ENCODE data around the gene MGAT4C. TPM values are rescaled to one million over a fixed set of nuclear protein-coding genes. Genes with fewer than 3 reads are reported as not detected.
"Not testable (repeated sequence)": the region's sequence is repeated elsewhere in the genome, so short reads cannot be mapped to it uniquely, and the experiment has no call there.

The MGAT4C gene
- total RNA-seq, 2 donors from 2014 or later: 4.2 to 4.9 TPM

- DNase-seq: no peak
- intact Hi-C loops (cut with DNase I): no loop called here
- no peak for ATAC-seq
Observed at GRCh38 chr12:86148071-86148470, 108.1 kb downstream of the MGAT4C start.

- ATAC-seq: no peak
- no peak for DNase-seq
- intact Hi-C loops (cut with DNase I): no loop called here
Observed at GRCh38 chr12:86145156-86145555, 111.0 kb downstream of the MGAT4C start.

- ATAC-seq: no peak
- no peak for DNase-seq
- intact Hi-C loops (cut with DNase I): no loop called here
Observed at GRCh38 chr12:86143162-86143561, 113.0 kb downstream of the MGAT4C start.

- intact Hi-C loops (cut with DNase I): no loop called here
- DNase-seq (no peak), ATAC-seq (no peak)
Observed at GRCh38 chr12:86139671-86140070, 116.5 kb downstream of the MGAT4C start.

- DNase-seq (no peak), ATAC-seq (no peak)
- intact Hi-C loops (cut with DNase I): no loop called here
Observed at GRCh38 chr12:86138770-86139169, 117.4 kb downstream of the MGAT4C start.

- DNase-seq (no peak), ATAC-seq (peak in 1 of 2 donors; percentile 63)
- intact Hi-C loops (cut with DNase I): no loop called here
Observed at GRCh38 chr12:86137936-86138335, 118.3 kb downstream of the MGAT4C start.

GRCh38 chr12:86134561-86134960 is 121.6 kb downstream of the MGAT4C start:
- intact Hi-C loops (cut with DNase I): no loop called here
- ATAC-seq (no peak), DNase-seq (no peak)

- intact Hi-C loops (cut with DNase I); DNase-seq; ATAC-seq: not testable (repeated sequence)
Observed at GRCh38 chr12:86126900-86127299, 129.3 kb downstream of the MGAT4C start.

- no peak for ATAC-seq
- DNase-seq: no peak
- intact Hi-C loops (cut with DNase I): no loop called here
Observed at GRCh38 chr12:86122846-86123468, 133.2 kb downstream of the MGAT4C start.

- peak in 1 of 2 donors; percentile 45 for ATAC-seq
- intact Hi-C loops (cut with DNase I): no loop called here
- DNase-seq: no peak
Observed at GRCh38 chr12:86118161-86118560, 138.0 kb downstream of the MGAT4C start.

- no peak for ATAC-seq
- intact Hi-C loops (cut with DNase I): no loop called here
- DNase-seq: no peak
Observed at GRCh38 chr12:86117711-86118110, 138.5 kb downstream of the MGAT4C start.

GRCh38 chr12:86104087-86104486 is 152.1 kb downstream of the MGAT4C start:
- no peak for ATAC-seq
- no peak for DNase-seq
- intact Hi-C loops (cut with DNase I): no loop called here

GRCh38 chr12:86097161-86097560 is 159.0 kb downstream of the MGAT4C start:
- intact Hi-C loops (cut with DNase I): no loop called here
- ATAC-seq (no peak), DNase-seq (no peak)

GRCh38 chr12:86091681-86092080 is 164.5 kb downstream of the MGAT4C start:
- no peak for ATAC-seq
- no peak for DNase-seq
- intact Hi-C loops (cut with DNase I): no loop called here

- ATAC-seq (no peak), DNase-seq (no peak)
- intact Hi-C loops (cut with DNase I): no loop called here
Observed at GRCh38 chr12:86081843-86082242, 174.3 kb downstream of the MGAT4C start.

- intact Hi-C loops (cut with DNase I); ATAC-seq; DNase-seq: not testable (repeated sequence)
Observed at GRCh38 chr12:86059052-86059451, 197.1 kb downstream of the MGAT4C start.

- no peak for DNase-seq
- ATAC-seq: no peak
- intact Hi-C loops (cut with DNase I): no loop called here
Observed at GRCh38 chr12:86057092-86057845, 198.9 kb downstream of the MGAT4C start.

- no peak for DNase-seq
- intact Hi-C loops (cut with DNase I): no loop called here
- ATAC-seq: no peak
Observed at GRCh38 chr12:86052921-86053320, 203.3 kb downstream of the MGAT4C start.

GRCh38 chr12:86050010-86050409 is 206.2 kb downstream of the MGAT4C start:
- DNase-seq (no peak), ATAC-seq (no peak)
- intact Hi-C loops (cut with DNase I): no loop called here

GRCh38 chr12:86044396-86044795 is 211.8 kb downstream of the MGAT4C start:
- ATAC-seq (no peak), DNase-seq (no peak)
- intact Hi-C loops (cut with DNase I): no loop called here

GRCh38 chr12:86042062-86042461 is 214.1 kb downstream of the MGAT4C start:
- ATAC-seq: no peak
- DNase-seq: no peak
- intact Hi-C loops (cut with DNase I): no loop called here

All from left cardiac atrium (tissue), 4 donors.